ENCODE data around the gene XIRP2.

DNA sequence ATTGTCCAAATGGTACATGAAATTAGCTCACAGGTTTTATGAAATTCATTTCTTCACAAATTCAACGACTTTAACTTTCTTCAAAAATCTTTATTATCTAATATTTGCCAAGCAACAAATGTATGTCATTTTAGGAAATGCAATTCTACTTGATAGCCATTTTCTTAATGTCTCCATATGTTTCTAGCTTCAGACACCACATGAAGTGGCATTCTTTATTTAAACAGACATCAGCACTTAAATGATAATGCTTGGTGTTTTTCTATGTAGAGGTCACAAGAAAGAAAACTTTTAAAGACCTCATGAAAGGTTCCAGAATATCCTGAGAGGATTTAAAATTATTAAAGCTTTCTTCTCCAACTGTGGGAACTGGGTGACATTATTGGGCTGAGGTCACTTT is 44.2 kb upstream of the XIRP2 start:
- TF ChIP-seq, protein P1, sequence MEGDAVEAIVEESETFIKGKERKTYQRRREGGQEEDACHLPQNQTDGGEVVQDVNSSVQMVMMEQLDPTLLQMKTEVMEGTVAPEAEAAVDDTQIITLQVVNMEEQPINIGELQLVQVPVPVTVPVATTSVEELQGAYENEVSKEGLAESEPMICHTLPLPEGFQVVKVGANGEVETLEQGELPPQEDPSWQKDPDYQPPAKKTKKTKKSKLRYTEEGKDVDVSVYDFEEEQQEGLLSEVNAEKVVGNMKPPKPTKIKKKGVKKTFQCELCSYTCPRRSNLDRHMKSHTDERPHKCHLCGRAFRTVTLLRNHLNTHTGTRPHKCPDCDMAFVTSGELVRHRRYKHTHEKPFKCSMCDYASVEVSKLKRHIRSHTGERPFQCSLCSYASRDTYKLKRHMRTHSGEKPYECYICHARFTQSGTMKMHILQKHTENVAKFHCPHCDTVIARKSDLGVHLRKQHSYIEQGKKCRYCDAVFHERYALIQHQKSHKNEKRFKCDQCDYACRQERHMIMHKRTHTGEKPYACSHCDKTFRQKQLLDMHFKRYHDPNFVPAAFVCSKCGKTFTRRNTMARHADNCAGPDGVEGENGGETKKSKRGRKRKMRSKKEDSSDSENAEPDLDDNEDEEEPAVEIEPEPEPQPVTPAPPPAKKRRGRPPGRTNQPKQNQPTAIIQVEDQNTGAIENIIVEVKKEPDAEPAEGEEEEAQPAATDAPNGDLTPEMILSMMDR (IDR thresholded peaks at IDR 0.05; ENCODE audit: insufficient read depth, low read depth, low read length) = no peak
- no peak for TF ChIP-seq EZH2 (IDR thresholded peaks at IDR 0.05; ENCODE audit: insufficient read depth, low read length)
